Esophagus squamous epithelium (tissue), 5 donors: ENCODE measurements around the gene KCTD21. TPM values are rescaled to one million over a fixed set of nuclear protein-coding genes. Genes with fewer than 3 reads are reported as not detected.

Experiments used
- DNase-seq: peaks from one replicate; lab custom pipeline; 2025; lab: John Stamatoyannopoulos, UW
- H3K27ac ChIP-seq, 4 donors: fragments of 200-600 bp; sonication (generic); one replicate each; pipeline ENCODE4 v1.5.1; 2016 to 2019; ENCODE audit warnings: mild to moderate bottlenecking in 1 of 4
- H3K27me3 ChIP-seq, 4 donors: fragments of 200-600 bp; sonication (generic); 1 replicate in 3 of 4; 2 replicates in 1 of 4; pipeline versions ENCODE4 v1.5.1 to v1.6.0; 2017 to 2021; ENCODE audit warnings: antibody characterized with exemption in 1 of 4
- H3K36me3 ChIP-seq, 3 donors: fragments of 200-600 bp; sonication (generic); one replicate each; pipeline ENCODE4 v1.5.1; 2016 to 2019
- H3K4me1 ChIP-seq, 3 donors: fragments of 200-600 bp; sonication (generic); one replicate each; pipeline ENCODE4 v1.5.1; 2017 to 2019
- H3K4me3 ChIP-seq, 4 donors: fragments of 200-600 bp; sonication (generic); 1 replicate in 3 of 4; 2 replicates in 1 of 4; pipeline ENCODE4 v1.5.1; 2016 to 2019; ENCODE audit warnings: mild to moderate bottlenecking in 2 of 4, moderate library complexity in 1 of 4
- H3K9me3 ChIP-seq, 3 donors: fragments of 200-600 bp; sonication (generic); one replicate each; pipeline ENCODE4 v1.5.1; 2016 to 2019
- CTCF ChIP-seq, 6 experiments: fragments of 450-650 bp in 4 of 6; fragments of 200-600 bp in 2 of 6; sonication (generic) in 2 of 6; IDR thresholded peaks; one replicate each; pipeline ENCODE4 v1.5.1; 2016 to 2019; ENCODE audit warnings: antibody characterized with exemption in 6 of 6, mild to moderate bottlenecking in 4 of 6, moderate library complexity in 4 of 6
- POLR2A ChIP-seq, 4 donors: fragments of 450-650 bp; IDR thresholded peaks; one replicate each; pipeline ENCODE4 v1.6.1; 2017; ENCODE audit warnings: antibody characterized with exemption in 4 of 4, mild to moderate bottlenecking in 4 of 4, moderate library complexity in 3 of 4
- WGBS, 2 donors: methylation state at CpG; one replicate each; pipeline ENCODE4 v1.1.5; 2018; 5-methylcytosine and 5-hydroxymethylcytosine counted together
- intact Hi-C: fragments of 100-400 bp; cut with DNase I; formaldehyde crosslinking; loops from one replicate; pipeline ENCODE4 v1.15.0; 2022
- total RNA-seq, 4 donors: library from RNA; depleted of rRNA; stranded (reverse); fragments of >200 nt; gene quantifications; one replicate each; pipeline ENCODE4 v1.1.0, GENCODE V29; 2016
- donor health status: DM: yes; HTN: yes; CAD: no.

Gene KCTD21
- total RNA-seq, 4 donors from 2014 or later = 9.7 to 16.0 (median 11.3) TPM

- Histone ChIP-seq H3K27me3 (no peaks in the 10 kb centered on the region), H3K4me1 (peaks cover 0 to 18% (median 0%) of the 10 kb centered on the region in 3 donors), H3K9me3 (no peaks in the 10 kb centered on the region), H3K4me3 (no peak overlapping the region), H3K27ac (no peak overlapping the region), H3K36me3 (no peaks in the 10 kb centered on the region)
- TF ChIP-seq CTCF (IDR thresholded peaks at IDR 0.05) (no peak), POLR2A (IDR thresholded peaks at IDR 0.05) (no peak)
- intact Hi-C loops = no loop called here
- DNase-seq = no peak
- no CpG with 5 or more reads among the region's 2 CpGs for WGBS, 2 donors
Measured at GRCh38 chr11:78161346-78161745, 27.1 kb downstream of the KCTD21 start.

- peaks cover 0 to 18% (median 0%) of the 10 kb centered on the region in 3 donors for H3K4me1 ChIP-seq
- 81 to 92% methylated on average over 1 of the region's 1 CpG for WGBS, 2 donors
- no peak for DNase-seq
- no peak overlapping the region for H3K4me3 ChIP-seq
- no peaks in the 10 kb centered on the region for H3K36me3 ChIP-seq
- TF ChIP-seq CTCF (IDR thresholded peaks at IDR 0.05) = no peak
- no peak for TF ChIP-seq POLR2A (IDR thresholded peaks at IDR 0.05)
- H3K27me3 ChIP-seq = no peaks in the 10 kb centered on the region
- intact Hi-C loops = no loop called here
- no peaks in the 10 kb centered on the region for H3K9me3 ChIP-seq
- H3K27ac ChIP-seq = no peak overlapping the region
Measured at GRCh38 chr11:78160557-78160956, 27.9 kb downstream of the KCTD21 start.

- Histone ChIP-seq H3K27ac (peak overlapping the region in 3 of 4 donors; percentile 9 to 57 (median 50)), H3K4me1 (peaks cover 0 to 18% (median 0%) of the 10 kb centered on the region in 3 donors), H3K4me3 (no peak overlapping the region), H3K9me3 (no peaks in the 10 kb centered on the region), H3K27me3 (no peaks in the 10 kb centered on the region), H3K36me3 (no peaks in the 10 kb centered on the region)
- DNase-seq = no peak
- TF ChIP-seq CTCF (IDR thresholded peaks at IDR 0.05) (no peak), POLR2A (IDR thresholded peaks at IDR 0.05) (no peak)
- intact Hi-C loops = no loop called here
- WGBS, 2 donors = 45 to 47% methylated on average over 6 of the region's 6 CpGs
Measured at GRCh38 chr11:78158987-78159652, 29.3 kb downstream of the KCTD21 start.

- Histone ChIP-seq H3K27ac (no peak overlapping the region), H3K4me1 (peaks cover 0 to 6% (median 0%) of the 10 kb centered on the region in 3 donors), H3K4me3 (no peak overlapping the region), H3K36me3 (no peaks in the 10 kb centered on the region), H3K9me3 (no peaks in the 10 kb centered on the region), H3K27me3 (no peaks in the 10 kb centered on the region)
- no peak for DNase-seq
- TF ChIP-seq POLR2A (IDR thresholded peaks at IDR 0.05) (no peak), CTCF (IDR thresholded peaks at IDR 0.05) (no peak)
- 71 to 73% methylated on average over 5 to 6 of the region's 6 CpGs for WGBS, 2 donors
- intact Hi-C loops = no loop called here
Measured at GRCh38 chr11:78156127-78156844, 32.1 kb downstream of the KCTD21 start.

- H3K4me1 ChIP-seq = peaks cover 0 to 17% (median 0%) of the 10 kb centered on the region in 3 donors
- no peak overlapping the region for H3K4me3 ChIP-seq
- no peaks in the 10 kb centered on the region for H3K27me3 ChIP-seq
- TF ChIP-seq CTCF (IDR thresholded peaks at IDR 0.05) = no peak
- no peak for TF ChIP-seq POLR2A (IDR thresholded peaks at IDR 0.05)
- H3K9me3 ChIP-seq = no peaks in the 10 kb centered on the region
- H3K36me3 ChIP-seq = no peaks in the 10 kb centered on the region
- intact Hi-C loops = no loop called here
- DNase-seq = no peak
- no peak overlapping the region for H3K27ac ChIP-seq
Measured at GRCh38 chr11:78151804-78152203, 36.6 kb downstream of the KCTD21 start.
